Uterus (tissue), 2 donors: ENCODE results near the gene BNIP1.

Source experiments
- CTCF ChIP-seq, 4 experiments: fragments of 200-600 bp in 2 of 4; fragments of 450-650 bp in 2 of 4; sonication (generic) in 2 of 4; IDR thresholded peaks; one replicate each; pipeline ENCODE4 v1.5.1; 2016 to 2019; ENCODE audit warnings: antibody characterized with exemption in 4 of 4, mild to moderate bottlenecking in 2 of 4, moderate library complexity in 1 of 4
- POLR2A ChIP-seq, 2 donors: fragments of 450-650 bp; IDR thresholded peaks; one replicate each; pipeline ENCODE4 v1.6.1; 2016; ENCODE audit warnings: antibody characterized with exemption in 2 of 2, mild to moderate bottlenecking in 1 of 2, moderate library complexity in 1 of 2

- TF ChIP-seq CTCF (IDR thresholded peaks at IDR 0.05) (no peak), POLR2A (IDR thresholded peaks at IDR 0.05) (no peak)
Observed at GRCh38 chr5:173143567-173143966, 764 bp upstream of the BNIP1 start.
